GM23338 (cell line): Measurements from ENCODE around the gene ACSM2A.

Experiments
- CTCF ChIP-seq, 2 experiments: fragments of 200-600 bp in 1 of 2; sonication (generic) in 1 of 2; conservative IDR thresholded peaks; 2 replicates each; pipeline versions ENCODE4 v1.5.1 to v1.6.1; 2016 to 2017; ENCODE audit warnings: antibody characterized with exemption in 2 of 2, low read depth in 2 of 2, mild to moderate bottlenecking in 2 of 2, moderate library complexity in 1 of 2
- ETS1 ChIP-seq: IDR thresholded peaks from 2 replicates; pipeline ENCODE4 v1.6.1; 2016; ENCODE audit warnings: antibody characterized with exemption
- EZH2 ChIP-seq: fragments of 200-600 bp; sonication (generic); IDR thresholded peaks from one replicate; pipeline ENCODE4 v1.8.0; 2017; ENCODE audit warnings: antibody characterized with exemption, mild to moderate bottlenecking, low read depth; ENCODE audit not compliant: unreplicated experiment
- EZH2phosphoT487 ChIP-seq: fragments of 200-600 bp; sonication (generic); IDR thresholded peaks from one replicate; pipeline ENCODE4 v1.8.1; 2018; ENCODE audit warnings: antibody characterized with exemption; ENCODE audit not compliant: unreplicated experiment
- JUNB ChIP-seq: IDR thresholded peaks from one replicate; pipeline ENCODE4 v1.6.1; 2016; ENCODE audit warnings: antibody characterized with exemption; ENCODE audit not compliant: unreplicated experiment
- POLR2AphosphoS5 ChIP-seq: IDR thresholded peaks from 2 replicates; pipeline ENCODE4 v1.6.1; 2016; ENCODE audit warnings: antibody characterized with exemption, low read depth
- REST ChIP-seq: IDR thresholded peaks from one replicate; pipeline ENCODE4 v1.6.1; 2018; ENCODE audit warnings: antibody characterized with exemption; ENCODE audit not compliant: unreplicated experiment
- STAT1 ChIP-seq: IDR thresholded peaks from one replicate; pipeline ENCODE4 v1.6.1; 2016; ENCODE audit warnings: antibody characterized with exemption; ENCODE audit not compliant: unreplicated experiment
- ZNF114 ChIP-seq: fragments of 250-450 bp; sonication (Bioruptor Pico); IDR thresholded peaks from 2 replicates; pipeline ENCODE4 v1.5.0; 2020; ENCODE audit warnings: mild to moderate bottlenecking, moderate library complexity

- TF ChIP-seq CTCF (conservative IDR thresholded peaks at IDR 0.05; ENCODE audit: low read depth in 2 of 2) (no peak), ZNF114 (CRISPR knock-in tag) (no peak), EZH2 (no peak), ETS1 (no peak), STAT1 (no peak), REST (no peak), POLR2AphosphoS5 (no peak), JUNB (no peak), EZH2phosphoT487 (no peak)
Observed at GRCh38 chr16:20504418-20504817, 53.1 kb downstream of the ACSM2A start.
